A549 (cell line): ENCODE results near the gene ZBTB48. TPM values are rescaled to one million over a fixed set of nuclear protein-coding genes. Genes with fewer than 3 reads are reported as not detected.

Experiments
- ATAC-seq, 2 experiments: fragments of 200-7000 bp in 1 of 2; fragments of >200 bp in 1 of 2; cut with Nextera tagmentation in 1 of 2; cut with Tn5 transposase in 1 of 2; 3 replicates each; pipeline versions ENCODE4 v1.8.0 to v1.9.1; 2018 to 2020; ENCODE audit warnings: mild to moderate bottlenecking in 1 of 2, moderate library complexity in 1 of 2
- CTCF ChIA-PET: fragments of 300-600 bp; sonication (Branson Sonifier 250); formaldehyde crosslinking; extraction: SDS; loops from one replicate; lab custom pipeline; 2021; ENCODE audit warnings: antibody characterized with exemption, inconsistent platforms; lab: Yijun Ruan, JAX
- POLR2A ChIA-PET: fragments of 350-600 bp; formaldehyde crosslinking; extraction: SDS; loops from one replicate; lab custom pipeline; 2021; ENCODE audit warnings: antibody characterized with exemption, inconsistent platforms; lab: Yijun Ruan, JAX
- DNase-seq, 2 experiments: peaks; one replicate each; pipeline versions ENCODE4 v3.0.0 to v3.0.0-alpha.2; 2011 to 2016; ENCODE audit warnings: low read depth in 1 of 2, low spot score in 1 of 2
- FAIRE-seq: peaks from 2 replicates; lab custom pipeline; 2011; peaks lifted over from hg19 to GRCh38; lab: Jason Lieb, UNC
- H3K27ac ChIP-seq, 2 experiments: fragments of >200 bp; sonication (Bioruptor Twin); formaldehyde crosslinking; 3 replicates each; pipeline ENCODE4 v1.5.1; 2016 to 2017
- H3K4me1 ChIP-seq: fragments of >200 bp; sonication (Bioruptor Twin); formaldehyde crosslinking; 3 replicates; pipeline ENCODE4 v1.6.1; 2016
- H3K4me2 ChIP-seq: fragments of >200 bp; sonication (Bioruptor Twin); formaldehyde crosslinking; 3 replicates; pipeline ENCODE4 v1.6.1; 2016
- H3K4me3 ChIP-seq: fragments of >200 bp; sonication (Bioruptor Twin); formaldehyde crosslinking; 3 replicates; pipeline ENCODE4 v1.5.1; 2016
- H3K9me3 ChIP-seq: fragments of >200 bp; sonication (Bioruptor Twin); formaldehyde crosslinking; 3 replicates; pipeline ENCODE4 v1.6.1; 2016
- CEBPB ChIP-seq, 2 experiments: fragments of >200 bp in 1 of 2; sonication (Bioruptor Twin) in 1 of 2; formaldehyde crosslinking in 1 of 2; IDR thresholded peaks; 2 replicates each; pipeline ENCODE4 v1.6.1; 2012 to 2016
- E2F6 ChIP-seq: IDR thresholded peaks from 2 replicates; pipeline ENCODE4 v1.6.1; 2012; ENCODE audit warnings: low read depth, borderline replicate concordance
- ESRRA ChIP-seq: fragments of 150-350 bp; IDR thresholded peaks from 2 replicates; pipeline ENCODE4 v1.6.1; 2014; ENCODE audit warnings: mild to moderate bottlenecking, low read length, borderline replicate concordance
- FOXS1 ChIP-seq: fragments of 250-450 bp; sonication (Bioruptor Pico); IDR thresholded peaks from 2 replicates; pipeline ENCODE4 v1.5.0; 2020; ENCODE audit warnings: mild to moderate bottlenecking, moderate library complexity
- HMGXB4 ChIP-seq: fragments of 250-450 bp; sonication (Bioruptor Pico); IDR thresholded peaks from 2 replicates; pipeline ENCODE4 v1.5.0; 2021; ENCODE audit warnings: mild to moderate bottlenecking, moderate library complexity, borderline replicate concordance
- JUNB ChIP-seq: fragments of >200 bp; sonication (Bioruptor Twin); formaldehyde crosslinking; IDR thresholded peaks from 2 replicates; pipeline ENCODE4 v1.6.1; 2016
- KDM1A ChIP-seq: fragments of 200-600 bp; sonication (generic); IDR thresholded peaks from 2 replicates; pipeline ENCODE4 v1.6.1; 2016; ENCODE audit warnings: low read depth, mild to moderate bottlenecking
- MAX ChIP-seq: IDR thresholded peaks from 2 replicates; pipeline ENCODE4 v1.6.1; 2012
- MAZ ChIP-seq: fragments of 150-350 bp; IDR thresholded peaks from 2 replicates; pipeline ENCODE4 v1.6.1; 2014; ENCODE audit warnings: antibody characterized with exemption, low read depth, low read length, borderline replicate concordance
- NR3C1 ChIP-seq: fragments of >200 bp; sonication (Bioruptor Twin); formaldehyde crosslinking; IDR thresholded peaks from 3 replicates; pipeline ENCODE4 v1.6.1; 2017
- PBX3 ChIP-seq: IDR thresholded peaks from 2 replicates; pipeline ENCODE4 v1.6.1; 2012
- PHF8 ChIP-seq: fragments of 200-600 bp; sonication (generic); IDR thresholded peaks from 2 replicates; pipeline ENCODE4 v1.6.1; 2016; ENCODE audit warnings: low read depth, mild to moderate bottlenecking, antibody characterized with exemption, moderate library complexity, borderline replicate concordance
- RAD21 ChIP-seq, 2 experiments: fragments of >200 bp in 1 of 2; sonication (Bioruptor Twin) in 1 of 2; formaldehyde crosslinking in 1 of 2; IDR thresholded peaks in 1 of 2; conservative IDR thresholded peaks in 1 of 2; 2 replicates in 1 of 2; 3 replicates in 1 of 2; pipeline ENCODE4 v1.6.1; 2012 to 2018; ENCODE audit warnings: inconsistent platforms in 1 of 2
- REST ChIP-seq: fragments of 200-600 bp; sonication (generic); IDR thresholded peaks from 2 replicates; pipeline ENCODE4 v1.6.1; 2016; ENCODE audit warnings: antibody characterized with exemption, mild to moderate bottlenecking, moderate library complexity
- SMC3 ChIP-seq: fragments of >200 bp; sonication (Bioruptor Twin); formaldehyde crosslinking; IDR thresholded peaks from 3 replicates; pipeline ENCODE4 v1.6.1; 2018; ENCODE audit warnings: inconsistent platforms
- ZFP36 ChIP-seq: fragments of 450-650 bp; IDR thresholded peaks from 2 replicates; pipeline ENCODE4 v1.6.1; 2014; ENCODE audit warnings: borderline replicate concordance; ENCODE audit not compliant: partially characterized antibody
- WGBS: methylation state at CpG from one replicate; pipeline ENCODE4 v1.1.6; 2017; ENCODE audit errors: missing lambda C conversion rate; 5-methylcytosine and 5-hydroxymethylcytosine counted together
- polyA plus RNA-seq, 4 experiments: library from polyadenylated mRNA; depleted of rRNA in 3 of 4; stranded (reverse); fragments of >200 nt; fragmentation: RNase III in 1 of 4; extraction: RNeasy Plus Mini Kit Qiagen cat#74134 plus additional on column Dnase treatment in 1 of 4; gene quantifications; 2 replicates in 3 of 4; 3 replicates in 1 of 4; pipeline ENCODE4 v1.2.3, GENCODE V29; 2011 to 2017

ZBTB48 gene
- polyA plus RNA-seq, 2 of the 4 experiments (the other 2 are of a cell fraction): 8.0 to 13.1 TPM

- WGBS: 60% methylated on average over 34 of the region's 36 CpGs
- CTCF ChIA-PET: interaction anchor here (1.7 kb wide), 1 partner anchor 9 kb away, joined by 5 read pairs; no protein-coding TSS in a partner anchor
These were observed 23.6 kb downstream of the ZBTB48 start for GRCh38 chr1:6603238-6603914.

GRCh38 chr1:6603915-6604558 is 24.2 kb downstream of the ZBTB48 start:
- no peak overlapping the region for H3K4me3 ChIP-seq
- DNase-seq: no peak
- ATAC-seq: no peak
- no peak overlapping the region; a peak in 1 of 6 replicates for H3K27ac ChIP-seq
- POLR2A ChIA-PET: no interaction called here
- TF ChIP-seq CEBPB (IDR thresholded peaks at IDR 0.05) (peak in 1 of 2 experiments; percentile 26; a peak in 1 of 4 replicates), PBX3 (no peak), MAZ (no peak)
- no peaks in the 10 kb centered on the region for H3K9me3 ChIP-seq
- no peak overlapping the region for H3K4me2 ChIP-seq
- 92% methylated on average over 17 of the region's 19 CpGs for WGBS
- FAIRE-seq: no peak
- peaks cover 13% of the 10 kb centered on the region; the same call in 2 of the 3 replicates for H3K4me1 ChIP-seq
- CTCF ChIA-PET: interaction anchor here (1.7 kb wide), 1 partner anchor 9 kb away, joined by 5 read pairs; no protein-coding TSS in a partner anchor

More at GRCh38 chr1:6603238-6603914, 23.6 kb downstream of the ZBTB48 start:
- Histone ChIP-seq H3K4me3 (peak overlapping the region; percentile 72), H3K9me3 (no peaks in the 10 kb centered on the region), H3K4me1 (peaks cover 13% of the 10 kb centered on the region; the same call in 2 of the 3 replicates), H3K27ac (peak overlapping the region; percentile 73 to 93), H3K4me2 (peak overlapping the region; percentile 90)
- ATAC-seq (peak; percentile 10 to 20; a peak in 3 of 6 replicates), DNase-seq (peak in 1 of 2 experiments; percentile 18), FAIRE-seq (no peak)
- POLR2A ChIA-PET: no interaction called here
- TF ChIP-seq REST (no peak), ZFP36 (no peak), RAD21 (conservative IDR thresholded peaks at IDR 0.05 in 1 of 2, IDR thresholded peaks at IDR 0.05 in 1 of 2) (no peak), FOXS1 (CRISPR knock-in tag) (no peak), PHF8 (no peak), HMGXB4 (CRISPR knock-in tag) (no peak), MAX (no peak), JUNB (no peak), NR3C1 (no peak), SMC3 (no peak), ESRRA (no peak), KDM1A (no peak), E2F6 (no peak)
